Neural cell (in vitro differentiated cells): ENCODE data around the gene SBSN. TPM values are rescaled to one million over a fixed set of nuclear protein-coding genes. Genes with fewer than 3 reads are reported as not detected.

Experiments
- H2AFZ ChIP-seq: fragments of 200-600, 300-800 bp; sonication (generic), shearing (Covaris generic); 2 replicates; pipeline ENCODE4 v1.6.0; 2014; ENCODE audit warnings: low read depth, mild to moderate bottlenecking, antibody characterized with exemption, low read length, moderate library complexity
- H3F3A ChIP-seq: fragments of 200-600 bp; shearing (Covaris generic); 2 replicates; pipeline ENCODE4 v1.6.1; 2016; ENCODE audit warnings: mild to moderate bottlenecking, moderate library complexity, mixed read lengths, antibody characterized with exemption, low read length; ENCODE audit not compliant: insufficient read depth, poor library complexity, severe bottlenecking
- H3K27ac ChIP-seq: fragments of 200-600, 300-800 bp; sonication (generic), shearing (Covaris generic); 2 replicates; pipeline ENCODE4 v1.5.1; 2014; ENCODE audit warnings: mild to moderate bottlenecking, low read length, moderate library complexity
- H3K27me3 ChIP-seq: fragments of 300-800, 200-600 bp; sonication (generic), shearing (Covaris generic); 2 replicates; pipeline ENCODE4 v1.6.0; 2014; ENCODE audit warnings: mild to moderate bottlenecking, low read depth, low read length, moderate library complexity; ENCODE audit not compliant: insufficient read depth
- H3K36me3 ChIP-seq: fragments of 300-800, 200-600 bp; sonication (generic), shearing (Covaris generic); 2 replicates; pipeline ENCODE4 v1.5.1; 2014; ENCODE audit warnings: mild to moderate bottlenecking, antibody characterized with exemption, low read length, moderate library complexity; ENCODE audit not compliant: insufficient read depth
- H3K4me2 ChIP-seq: fragments of 300-800, 200-600 bp; sonication (generic), shearing (Covaris generic); 2 replicates; pipeline ENCODE4 v1.6.0; 2014; ENCODE audit warnings: mild to moderate bottlenecking, low read length
- H3K4me3 ChIP-seq: fragments of 300-800, 200-600 bp; sonication (generic), shearing (Covaris generic); 2 replicates; pipeline ENCODE4 v1.5.1; 2014; ENCODE audit warnings: mild to moderate bottlenecking, low read length, moderate library complexity
- H3K79me2 ChIP-seq: fragments of 200-600 bp; shearing (Covaris generic); replicated peaks from 2 replicates; pipeline ENCODE4 v1.6.0; 2014; ENCODE audit warnings: mild to moderate bottlenecking, low read length, moderate library complexity; ENCODE audit not compliant: insufficient read depth
- H3K9ac ChIP-seq: fragments of 300-800, 200-600 bp; sonication (generic), shearing (Covaris generic); 2 replicates; pipeline ENCODE4 v1.6.1; 2016; ENCODE audit warnings: mild to moderate bottlenecking, low read length, mixed read lengths
- H3K9me2 ChIP-seq: fragments of 200-600 bp; shearing (Covaris generic); 2 replicates; pipeline ENCODE4 v1.6.1; 2016; ENCODE audit warnings: mild to moderate bottlenecking, low read length, mixed read lengths; ENCODE audit not compliant: insufficient read depth
- H3K9me3 ChIP-seq: fragments of 200-600, 300-800 bp; sonication (generic), shearing (Covaris generic); 2 replicates; pipeline ENCODE4 v1.6.1; 2016; ENCODE audit warnings: mild to moderate bottlenecking, mixed run types, low read length, moderate library complexity, mixed read lengths
- H4K20me1 ChIP-seq: fragments of 200-600 bp; shearing (Covaris generic); 2 replicates; pipeline ENCODE4 v1.6.1; 2016; ENCODE audit warnings: mild to moderate bottlenecking, mixed run types; ENCODE audit not compliant: insufficient read depth
- EP300 ChIP-seq: fragments of 450-650 bp; conservative IDR thresholded peaks from 2 replicates; pipeline ENCODE4 v1.6.1; 2014; ENCODE audit warnings: antibody characterized with exemption, mild to moderate bottlenecking, moderate library complexity; ENCODE audit not compliant: poor library complexity, severe bottlenecking
- MXI1 ChIP-seq: fragments of 450-650 bp; conservative IDR thresholded peaks from 2 replicates; pipeline ENCODE4 v1.6.1; 2014; ENCODE audit warnings: antibody characterized with exemption, mild to moderate bottlenecking; ENCODE audit not compliant: poor library complexity, severe bottlenecking
- POLR2AphosphoS5 ChIP-seq: IDR thresholded peaks from 2 replicates; pipeline ENCODE4 v1.6.1; 2012
- RAD21 ChIP-seq: fragments of 450-650 bp; conservative IDR thresholded peaks from 2 replicates; pipeline ENCODE4 v1.6.1; 2014; ENCODE audit warnings: antibody characterized with exemption, mild to moderate bottlenecking, moderate library complexity
- REST ChIP-seq: IDR thresholded peaks from 2 replicates; pipeline ENCODE4 v1.6.1; 2012; ENCODE audit warnings: borderline replicate concordance
- SMC3 ChIP-seq: fragments of 450-650 bp; conservative IDR thresholded peaks from 2 replicates; pipeline ENCODE4 v1.6.1; 2014; ENCODE audit warnings: antibody characterized with exemption, mild to moderate bottlenecking, moderate library complexity; ENCODE audit not compliant: poor library complexity
- TAF1 ChIP-seq: IDR thresholded peaks from 2 replicates; pipeline ENCODE4 v1.6.1; 2012; ENCODE audit warnings: low read depth
- polyA plus RNA-seq: library from polyadenylated mRNA; depleted of rRNA; stranded (reverse); fragments of >200 nt; gene quantifications from 2 replicates; pipeline ENCODE4 v1.2.3, GENCODE V29; 2014

Gene SBSN
- polyA plus RNA-seq, 1 donor from 2014 or later = not detected

- Histone ChIP-seq H4K20me1 (no peaks in the 10 kb centered on the region), H3K79me2 (peaks cover 18% of the 10 kb centered on the region), H3K4me3 (peak overlapping the region; percentile 99), H3F3A (no peaks in the 10 kb centered on the region), H3K9ac (peak overlapping the region; percentile 94), H3K4me2 (peak overlapping the region; percentile 86), H2AFZ (peak overlapping the region; percentile 76), H3K27me3 (no peaks in the 10 kb centered on the region), H3K27ac (no peak overlapping the region), H3K36me3 (no peaks in the 10 kb centered on the region), H3K9me3 (no peaks in the 10 kb centered on the region), H3K9me2 (no peaks in the 10 kb centered on the region)
- TF ChIP-seq MXI1 (peak; percentile 56), SMC3 (no peak)
These were observed 17.8 kb upstream of the SBSN start for GRCh38 chr19:35545855-35546381.

- H2AFZ ChIP-seq = peak within 1 kb of the TSS; percentile 87
- H3K9me2 ChIP-seq = no peaks in the 10 kb centered on the region
- peak within 1 kb of the TSS; percentile 75 for H3K27ac ChIP-seq
These were observed 17.1 kb upstream of the SBSN start, which contains the start of gene TMEM147 for GRCh38 chr19:35545001-35545854. TSS of gene TMEM147 (plus strand) at chr19:35545626. CDS start at chr19:35545740, 114 bp downstream.

More at GRCh38 chr19:35545001-35545854, 17.1 kb upstream of the SBSN start, which contains the start of gene TMEM147:
- no peaks in the 10 kb centered on the region for H3F3A ChIP-seq
- peak within 1 kb of the TSS; percentile 94 for H3K9ac ChIP-seq
- H3K79me2 ChIP-seq = peaks cover 18% of the 10 kb centered on the region
- H3K4me3 ChIP-seq = peak within 1 kb of the TSS; percentile 99
- H3K27me3 ChIP-seq = no peaks in the 10 kb centered on the region
- peak within 1 kb of the TSS; percentile 98 for H3K4me2 ChIP-seq
- H3K36me3 ChIP-seq = no peaks in the 10 kb centered on the region
- H4K20me1 ChIP-seq = no peaks in the 10 kb centered on the region
- TF ChIP-seq TAF1 = no peak
- TF ChIP-seq RAD21 = no peak
- TF ChIP-seq EP300 = peak; percentile 46
- TF ChIP-seq SMC3 = peak; percentile 37
- no peak for TF ChIP-seq REST
- peak; percentile 79 for TF ChIP-seq POLR2AphosphoS5
- TF ChIP-seq MXI1 = peak; percentile 92
- no peaks in the 10 kb centered on the region for H3K9me3 ChIP-seq
